H1 (cell line): ENCODE data around the gene LTB4R. TPM values are rescaled to one million over a fixed set of nuclear protein-coding genes. Genes with fewer than 3 reads are reported as not detected.

Experiments
- CTCF ChIA-PET: fragments of 300-600 bp; sonication (Branson Sonifier 250); formaldehyde crosslinking; loops from one replicate; lab custom pipeline; 2021; ENCODE audit not compliant: partially characterized antibody; lab: Charles Lee
- POLR2A ChIA-PET: fragments of 300-600 bp; sonication (Branson Sonifier 250); formaldehyde crosslinking; loops from one replicate; lab custom pipeline; 2021; ENCODE audit warnings: inconsistent platforms; ENCODE audit not compliant: partially characterized antibody; lab: Charles Lee
- DNase-seq, 2 experiments: peaks; one replicate each; pipeline versions ENCODE4 v3.0.0 to v3.0.0-alpha.2; 2010 to 2022; ENCODE audit warnings: low spot score in 2 of 2, low read depth in 1 of 2, mixed read lengths in 1 of 2
- FAIRE-seq: peaks from 2 replicates; lab custom pipeline; 2011; peaks lifted over from hg19 to GRCh38; lab: Jason Lieb, UNC
- H2AFZ ChIP-seq: 2 replicates; pipeline ENCODE4 v1.8.1; 2012; ENCODE audit warnings: low read length, inconsistent platforms
- H2AK5ac ChIP-seq: 2 replicates; pipeline ENCODE4 v1.6.1; 2013; ENCODE audit warnings: low read depth, low read length
- H2BK120ac ChIP-seq: replicated peaks from 2 replicates; pipeline ENCODE3; 2013; ENCODE audit warnings: low read depth, low read length, inconsistent platforms
- H2BK12ac ChIP-seq: 2 replicates; pipeline ENCODE4 v1.6.1; 2013; ENCODE audit warnings: low read depth, low read length
- H2BK15ac ChIP-seq: 2 replicates; pipeline ENCODE4 v1.6.1; 2013; ENCODE audit warnings: low read length
- H2BK20ac ChIP-seq: 2 replicates; pipeline ENCODE4 v1.6.1; 2013; ENCODE audit warnings: low read length
- H2BK5ac ChIP-seq: 2 replicates; pipeline ENCODE4 v1.6.1; 2013; ENCODE audit warnings: low read depth, low read length
- H3K14ac ChIP-seq: 2 replicates; pipeline ENCODE4 v1.6.1; 2013; ENCODE audit warnings: inconsistent platforms; ENCODE audit not compliant: insufficient read length
- H3K18ac ChIP-seq: 2 replicates; pipeline ENCODE4 v1.6.1; 2013; ENCODE audit warnings: low read length; ENCODE audit errors: extremely low read depth
- H3K23ac ChIP-seq: 2 replicates; pipeline ENCODE4 v1.6.1; 2013; ENCODE audit warnings: inconsistent platforms; ENCODE audit not compliant: insufficient read length
- H3K23me2 ChIP-seq: 2 replicates; pipeline ENCODE4 v1.6.1; 2013; ENCODE audit warnings: low read depth, low read length
- H3K27ac ChIP-seq: 2 replicates; pipeline ENCODE4 v1.6.1; 2011; ENCODE audit warnings: low read depth, low read length, inconsistent platforms
- H3K27me3 ChIP-seq, 4 experiments: replicated peaks in 1 of 4; 1 replicate in 1 of 4; 2 replicates in 3 of 4; pipeline versions ENCODE4 v1.6.1 to v1.8.1; 2011 to 2013; ENCODE audit warnings: low read length in 3 of 4, mild to moderate bottlenecking in 3 of 4, inconsistent platforms in 2 of 4, mixed read lengths in 2 of 4, moderate library complexity in 1 of 4; ENCODE audit not compliant: control insufficient read depth in 3 of 4, insufficient read depth in 3 of 4; ENCODE audit errors: extremely low read depth in 1 of 4
- H3K36me3 ChIP-seq, 4 experiments: 2 replicates each; pipeline versions ENCODE4 v1.6.1 to v1.8.1; 2011 to 2013; ENCODE audit warnings: mild to moderate bottlenecking in 4 of 4, low read length in 3 of 4, moderate library complexity in 2 of 4, control low read depth in 1 of 4, inconsistent platforms in 1 of 4; ENCODE audit not compliant: insufficient read depth in 4 of 4, control insufficient read depth in 2 of 4
- H3K4ac ChIP-seq: replicated peaks from 2 replicates; pipeline ENCODE3; 2013; ENCODE audit warnings: low read length, low read depth, mixed read lengths, inconsistent platforms; ENCODE audit not compliant: insufficient read length
- H3K4me1 ChIP-seq, 4 experiments: replicated peaks in 1 of 4; 1 replicate in 1 of 4; 2 replicates in 3 of 4; pipeline versions ENCODE4 v1.6.1 to v1.8.1; 2011 to 2013; ENCODE audit warnings: low read length in 3 of 4, inconsistent platforms in 2 of 4, mixed read lengths in 1 of 4; ENCODE audit not compliant: insufficient read depth in 4 of 4, control insufficient read depth in 3 of 4
- H3K4me2 ChIP-seq, 2 experiments: 2 replicates each; pipeline versions ENCODE4 v1.6.1 to v1.8.1; 2011 to 2013; ENCODE audit warnings: low read depth in 2 of 2, low read length in 2 of 2, control low read depth in 1 of 2, inconsistent platforms in 1 of 2, mild to moderate bottlenecking in 1 of 2; ENCODE audit not compliant: insufficient read depth in 1 of 2
- H3K4me3 ChIP-seq, 4 experiments: fragments of 200-600, 300-600 bp in 1 of 4; sonication (generic), shearing (Covaris generic), sonication (Bioruptor Twin) in 1 of 4; 2 replicates each; pipeline versions ENCODE4 v1.5.1 to v1.8.1; 2011 to 2016; ENCODE audit warnings: low read length in 4 of 4, low read depth in 3 of 4, control low read depth in 2 of 4, inconsistent platforms in 2 of 4, mild to moderate bottlenecking in 2 of 4, mixed read lengths in 1 of 4, moderate library complexity in 1 of 4; ENCODE audit not compliant: insufficient read depth in 2 of 4; ENCODE audit errors: extremely low read depth in 1 of 4
- H3K56ac ChIP-seq: replicated peaks from 2 replicates; pipeline ENCODE3; 2013; ENCODE audit warnings: low read depth, mild to moderate bottlenecking, mixed read lengths, low read length, inconsistent platforms; ENCODE audit not compliant: insufficient read length
- H3K79me1 ChIP-seq: 2 replicates; pipeline ENCODE4 v1.6.1; 2013; ENCODE audit warnings: low read depth, low read length, control low read depth
- H3K79me2 ChIP-seq, 2 experiments: 2 replicates each; pipeline versions ENCODE4 v1.6.1 to v1.8.1; 2012 to 2013; ENCODE audit warnings: low read length in 2 of 2, mild to moderate bottlenecking in 2 of 2, inconsistent platforms in 1 of 2; ENCODE audit not compliant: insufficient read depth in 2 of 2, control insufficient read depth in 1 of 2
- H3K9ac ChIP-seq, 4 experiments: replicated peaks in 1 of 4; 1 replicate in 1 of 4; 2 replicates in 3 of 4; pipeline versions ENCODE4 v1.6.1 to v1.8.1; 2011 to 2013; ENCODE audit warnings: low read depth in 3 of 4, low read length in 3 of 4, control low read depth in 2 of 4, mild to moderate bottlenecking in 2 of 4, moderate library complexity in 2 of 4, inconsistent platforms in 1 of 4; ENCODE audit errors: extremely low read depth in 1 of 4
- H3K9me3 ChIP-seq, 2 experiments: 2 replicates each; pipeline versions ENCODE4 v1.6.1 to v1.8.1; 2012 to 2013; ENCODE audit warnings: mild to moderate bottlenecking in 2 of 2, moderate library complexity in 2 of 2, control low read depth in 1 of 2, inconsistent platforms in 1 of 2, low read depth in 1 of 2, low read length in 1 of 2, mixed read lengths in 1 of 2; ENCODE audit not compliant: insufficient read depth in 2 of 2
- H4K20me1 ChIP-seq, 2 experiments: replicated peaks in 1 of 2; 2 replicates each; pipeline versions ENCODE3 to v1.8.1; 2011 to 2013; ENCODE audit warnings: inconsistent platforms in 2 of 2, low read length in 2 of 2, mild to moderate bottlenecking in 1 of 2; ENCODE audit not compliant: insufficient read depth in 2 of 2, control insufficient read depth in 1 of 2
- H4K5ac ChIP-seq: 2 replicates; pipeline ENCODE4 v1.6.1; 2013; ENCODE audit warnings: low read length, low read depth, mixed read lengths, inconsistent platforms; ENCODE audit not compliant: insufficient read length
- H4K8ac ChIP-seq: 2 replicates; pipeline ENCODE4 v1.8.0; 2013; ENCODE audit warnings: mild to moderate bottlenecking, moderate library complexity, low read length, inconsistent platforms; ENCODE audit not compliant: insufficient read depth; ENCODE audit errors: extremely low read depth
- H4K91ac ChIP-seq: replicated peaks from 2 replicates; pipeline ENCODE3; 2013; ENCODE audit warnings: low read length, mixed read lengths, inconsistent platforms; ENCODE audit not compliant: insufficient read length
- BCL11A ChIP-seq, 2 experiments: IDR thresholded peaks; one replicate each; pipeline ENCODE4 v1.6.1; 2011; ENCODE audit warnings: low read depth in 2 of 2, low read length in 2 of 2, mild to moderate bottlenecking in 2 of 2
- BRCA1 ChIP-seq: IDR thresholded peaks from 2 replicates; pipeline ENCODE4 v1.6.1; 2012; ENCODE audit warnings: low read depth, low read length, improper control_type of control experiment
- CBX5 ChIP-seq: fragments of 300-800, 300-1000 bp; sonication (generic); IDR thresholded peaks from 2 replicates; pipeline ENCODE4 v1.7.1; 2016; ENCODE audit warnings: antibody characterized with exemption, low read length, low read depth
- CHD2 ChIP-seq: IDR thresholded peaks from 2 replicates; pipeline ENCODE4 v1.6.1; 2012; ENCODE audit warnings: low read length, improper control_type of control experiment
- CTBP2 ChIP-seq: IDR thresholded peaks from 2 replicates; pipeline ENCODE4 v1.7.0; 2011; ENCODE audit warnings: borderline replicate concordance, mild to moderate bottlenecking, moderate library complexity, mixed read lengths, low read length; ENCODE audit not compliant: insufficient read depth, insufficient read length
- EP300 ChIP-seq, 2 experiments: IDR thresholded peaks; 1 replicate in 1 of 2; 2 replicates in 1 of 2; pipeline ENCODE4 v1.6.1; 2011 to 2012; ENCODE audit warnings: low read depth in 2 of 2, low read length in 2 of 2, mild to moderate bottlenecking in 2 of 2, borderline replicate concordance in 1 of 2, inconsistent platforms in 1 of 2, moderate library complexity in 1 of 2
- HDAC2 ChIP-seq, 2 experiments: fragments of 300-600 bp in 1 of 2; sonication (generic) in 1 of 2; IDR thresholded peaks; 2 replicates each; pipeline ENCODE4 v1.6.1; 2011 to 2012; ENCODE audit warnings: low read depth in 2 of 2, low read length in 2 of 2, mild to moderate bottlenecking in 2 of 2, moderate library complexity in 2 of 2, borderline replicate concordance in 1 of 2, inconsistent platforms in 1 of 2
- KDM4A ChIP-seq: IDR thresholded peaks from one replicate; pipeline ENCODE4 v1.7.1; 2012; ENCODE audit warnings: low read depth, mild to moderate bottlenecking, moderate library complexity, low read length, inconsistent platforms; ENCODE audit not compliant: severe bottlenecking
- PHF8 ChIP-seq: fragments of 200-600 bp; sonication (generic); conservative IDR thresholded peaks from 2 replicates; pipeline ENCODE4 v1.7.1; 2012; ENCODE audit warnings: low read depth, mild to moderate bottlenecking, inconsistent platforms, low read length, moderate library complexity
- POLR2A ChIP-seq, 2 experiments: IDR thresholded peaks; 1 replicate in 1 of 2; 2 replicates in 1 of 2; pipeline ENCODE4 v1.6.1; 2011; ENCODE audit warnings: low read depth in 2 of 2, low read length in 2 of 2, mild to moderate bottlenecking in 2 of 2; ENCODE audit errors: control extremely low read depth in 1 of 2
- POU5F1 ChIP-seq: IDR thresholded peaks from 2 replicates; pipeline ENCODE4 v1.6.1; 2011; ENCODE audit warnings: low read depth, mild to moderate bottlenecking, low read length, moderate library complexity
- SAP30 ChIP-seq: fragments of 300-600 bp; sonication (generic); IDR thresholded peaks from 2 replicates; pipeline ENCODE4 v1.7.1; 2012; ENCODE audit warnings: low read length, moderate library complexity, mild to moderate bottlenecking, inconsistent platforms; ENCODE audit not compliant: insufficient read depth, insufficient replicate concordance
- SP4 ChIP-seq: IDR thresholded peaks from 2 replicates; pipeline ENCODE4 v1.6.1; 2012; ENCODE audit warnings: low read length, inconsistent platforms
- YY1 ChIP-seq: IDR thresholded peaks from 2 replicates; pipeline ENCODE4 v1.6.1; 2011; ENCODE audit warnings: low read depth, mild to moderate bottlenecking, low read length
- WGBS, 2 experiments: shearing (Covaris generic) in 1 of 2; methylation state at CpG; one replicate each; pipeline versions ENCODE4 v1.1.6 to v1.1.7; 2013 to 2015; ENCODE audit warnings: low lambda C conversion rate in 2 of 2, mixed read lengths in 2 of 2, inconsistent platforms in 1 of 2, low coverage in 1 of 2, missing lambda C conversion rate in 1 of 2; ENCODE audit not compliant: insufficient replicate concordance in 2 of 2, insufficient coverage in 1 of 2, insufficient read length in 1 of 2; ENCODE audit errors: extremely low coverage in 1 of 2, missing lambda C conversion rate in 1 of 2; 5-methylcytosine and 5-hydroxymethylcytosine counted together
- polyA plus RNA-seq, 7 experiments: library from polyadenylated mRNA; depleted of rRNA in 3 of 7; stranded (reverse) in 5 of 7; unstranded in 2 of 7; fragments of >200 nt in 5 of 7; fragments of 200-250 nt in 2 of 7; gene quantifications; 1 replicate in 5 of 7; 2 replicates in 1 of 7; 4 replicates in 1 of 7; pipeline versions ENCODE4 v1.2.1 to v1.2.3, GENCODE V29; 2011 to 2013; ENCODE audit warnings: missing spikeins in 2 of 7, mixed read lengths in 2 of 7
- total RNA-seq: library from RNA; stranded (reverse); fragmentation: NEBNext Ultra II Directional; extraction: Animal tissue kit (Norgen Biotek cat#: 25700); gene quantifications from 2 replicates; pipeline ENCODE4 v1.2.1, GENCODE V29; 2021

LTB4R gene
- total and polyA plus RNA-seq, 2 of the 8 experiments (the other 6 are each of a cell fraction or from before 2014, with no cell fraction given): 4.1 to 6.7 TPM

- Histone ChIP-seq H4K8ac (no peak overlapping the region), H3K27ac (no peak overlapping the region), H3K4me2 (no peak overlapping the region), H3K79me2 (no peaks in the 10 kb centered on the region), H2AK5ac (no peak overlapping the region), H3K4me3 (no peak overlapping the region), H3K23me2 (0 out of 2 replicates have a peak, but pooled peaks cover 2% of the 10 kb centered on the region), H3K79me1 (no peaks in the 10 kb centered on the region), H3K9ac (no peak overlapping the region), H3K9me3 (no peaks in the 10 kb centered on the region), H3K18ac (no peak overlapping the region), H3K14ac (no peak overlapping the region), H2BK12ac (no peak overlapping the region), H2BK120ac (no peak overlapping the region), H3K36me3 (no peaks in the 10 kb centered on the region), H3K27me3 (peaks cover 0 to 5% (median 2%) of the 10 kb centered on the region in 4 experiments; a peak in 4 of 7 replicates), H3K23ac (no peak overlapping the region), H3K56ac (no peak overlapping the region), H3K4me1 (no peaks in the 10 kb centered on the region), H2BK20ac (no peak overlapping the region), H4K5ac (no peak overlapping the region), H4K20me1 (peaks cover 0 to 2% of the 10 kb centered on the region in 2 experiments), H3K4ac (no peak overlapping the region), H2BK15ac (no peak overlapping the region), H2AFZ (no peak overlapping the region), H2BK5ac (no peak overlapping the region), H4K91ac (no peak overlapping the region)
- CTCF ChIA-PET: interaction anchor here (0.6 to 4.4 kb wide), 5 partner anchors 10 to 86 kb away, joined by 3 to 23 read pairs (median 4); no protein-coding TSS in a partner anchor
- 80% methylated on average over 1 of the region's 4 CpGs; no CpG with 5 or more reads in 1 of the 2 experiments for WGBS, 2 experiments
- POLR2A ChIA-PET: interaction anchor here (1.7 kb wide), 1 partner anchor 24 kb away, joined by 3 read pairs; no protein-coding TSS in a partner anchor
- DNase-seq: no peak
- FAIRE-seq: no peak
- TF ChIP-seq BCL11A (IDR thresholded peaks at IDR 0.05; ENCODE audit: low read depth in 2 of 2, low read length in 2 of 2) (no peak), KDM4A (no peak), HDAC2 (IDR thresholded peaks at IDR 0.05; ENCODE audit: borderline replicate concordance in 1 of 2, low read depth in 2 of 2, low read length in 2 of 2) (no peak), EP300 (IDR thresholded peaks at IDR 0.05; ENCODE audit: borderline replicate concordance in 1 of 2, low read depth in 2 of 2, low read length in 2 of 2) (no peak), YY1 (no peak), POLR2A (IDR thresholded peaks at IDR 0.05; ENCODE audit: control extremely low read depth in 1 of 2, low read depth in 2 of 2, low read length in 2 of 2) (no peak), CHD2 (no peak), SAP30 (no peak), CTBP2 (no peak), BRCA1 (no peak), POU5F1 (no peak), CBX5 (no peak), SP4 (no peak), PHF8 (no peak)
Observed at GRCh38 chr14:24356208-24356607, 44.9 kb downstream of the LTB4R start.
